Activated CD4-positive, CD25-positive, alpha-beta regulatory T cell treated with anti-CD3 and anti-CD28 coated beads, Interleukin-2, amount 50 U/mL, for 72 hours (primary cell): Measurements from ENCODE around the gene HMG20B.
A peak's percentile ranks its signal among the peaks of the same experiment; 100 is the strongest.

Experiments used
- DNase-seq: peaks from one replicate; pipeline ENCODE4 v3.0.0; 2021

HMG20B gene

DNA sequence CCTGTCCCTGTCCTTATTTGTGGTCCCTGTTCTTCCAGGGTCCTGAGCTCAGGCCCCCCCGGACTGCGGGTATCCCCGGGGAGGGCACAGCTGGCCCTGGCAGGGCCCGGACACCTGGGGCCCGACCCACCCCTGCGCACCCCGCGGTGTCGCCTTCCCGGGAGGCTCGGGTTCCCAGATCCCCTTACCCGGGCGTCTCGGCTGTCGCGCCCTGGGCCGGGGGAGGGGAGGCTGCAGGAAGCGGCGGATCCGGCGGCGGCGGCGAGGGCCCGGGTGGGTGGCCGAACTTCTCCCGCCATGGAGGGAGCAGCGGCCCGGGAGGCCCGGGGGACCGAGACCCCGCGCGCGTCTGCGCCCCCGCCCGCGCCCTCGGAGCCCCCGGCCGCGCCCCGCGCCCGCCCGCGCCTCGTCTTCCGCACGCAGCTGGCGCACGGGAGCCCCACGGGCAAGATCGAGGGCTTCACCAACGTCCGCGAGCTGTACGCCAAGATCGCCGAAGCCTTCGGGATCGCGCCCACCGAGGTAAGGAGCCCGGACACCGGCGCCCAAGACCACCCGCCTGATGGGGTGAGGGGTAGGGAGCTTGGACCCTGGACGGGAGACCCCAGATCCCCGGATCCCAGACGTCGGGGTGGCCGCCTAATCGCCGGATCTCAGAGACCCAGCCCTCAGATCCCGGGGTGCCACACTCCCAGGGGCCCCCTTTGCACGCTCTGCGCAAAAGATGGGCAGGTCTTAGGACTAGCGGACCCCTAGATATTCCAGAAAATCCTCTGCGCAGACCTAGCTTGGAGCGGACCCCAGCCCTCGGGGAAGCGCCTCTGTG, 12.8 kb downstream of the HMG20B start, which contains the start of gene GIPC3:
Gene GIPC3, plus strand, starts transcription at position 178 of the 826 bp plus-strand sequence. Its CDS starts 120 bp downstream, at position 298.
- no peak for DNase-seq

DNA sequence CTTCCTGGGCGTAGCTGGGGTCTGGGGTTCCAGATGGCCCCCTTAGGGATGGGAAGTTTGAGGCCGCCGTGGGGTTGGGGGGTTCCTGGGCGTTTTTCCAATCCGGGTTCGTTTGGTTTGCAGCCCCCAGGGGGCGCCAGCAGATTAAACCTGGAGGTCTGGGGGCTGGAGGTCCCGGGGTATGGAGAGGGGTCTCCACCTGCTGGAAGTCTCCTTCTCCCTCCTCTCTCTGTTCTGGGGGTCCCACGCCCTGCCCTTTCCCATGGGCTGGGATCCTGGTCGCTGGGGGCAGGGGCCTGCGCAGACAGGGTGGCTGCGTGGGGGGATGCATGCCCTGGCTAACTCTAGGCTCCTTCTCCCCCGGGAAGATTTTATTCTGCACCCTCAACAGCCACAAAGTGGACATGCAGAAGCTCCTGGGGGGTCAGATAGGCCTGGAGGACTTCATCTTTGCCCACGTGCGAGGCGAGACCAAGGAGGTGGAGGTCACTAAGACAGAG, 13.4 kb downstream of the HMG20B start:
- DNase-seq, result no peak

DNA sequence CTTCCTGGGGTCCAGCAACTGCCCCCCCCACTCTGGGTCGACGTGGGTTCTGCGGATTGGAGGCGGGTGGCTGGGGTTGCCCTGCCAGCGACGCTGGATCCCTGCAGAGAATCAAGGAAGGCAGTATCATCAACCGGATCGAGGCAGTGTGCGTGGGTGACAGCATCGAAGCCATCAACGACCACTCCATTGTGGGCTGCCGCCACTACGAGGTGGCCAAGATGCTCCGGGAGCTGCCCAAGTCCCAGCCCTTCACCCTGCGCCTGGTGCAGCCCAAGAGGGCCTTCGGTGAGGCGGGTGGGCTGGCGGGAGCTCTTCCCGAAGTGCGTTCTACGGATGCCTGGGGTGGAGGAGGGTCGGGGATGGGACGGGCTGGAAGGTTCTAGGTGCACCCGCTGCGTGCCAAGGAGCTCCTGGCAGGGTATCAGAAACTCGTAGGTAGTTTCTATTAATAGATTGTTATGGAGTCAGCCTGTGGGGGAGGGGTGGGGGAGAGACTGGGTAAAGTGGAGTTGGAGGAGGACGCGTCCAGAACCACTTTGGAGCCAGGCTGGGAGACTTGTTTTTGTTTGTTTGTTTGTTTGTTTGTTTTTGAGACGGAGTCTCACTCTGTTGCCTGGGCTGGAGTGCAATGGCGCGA, 14.1 kb downstream of the HMG20B start:
- DNase-seq, result no peak

DNA sequence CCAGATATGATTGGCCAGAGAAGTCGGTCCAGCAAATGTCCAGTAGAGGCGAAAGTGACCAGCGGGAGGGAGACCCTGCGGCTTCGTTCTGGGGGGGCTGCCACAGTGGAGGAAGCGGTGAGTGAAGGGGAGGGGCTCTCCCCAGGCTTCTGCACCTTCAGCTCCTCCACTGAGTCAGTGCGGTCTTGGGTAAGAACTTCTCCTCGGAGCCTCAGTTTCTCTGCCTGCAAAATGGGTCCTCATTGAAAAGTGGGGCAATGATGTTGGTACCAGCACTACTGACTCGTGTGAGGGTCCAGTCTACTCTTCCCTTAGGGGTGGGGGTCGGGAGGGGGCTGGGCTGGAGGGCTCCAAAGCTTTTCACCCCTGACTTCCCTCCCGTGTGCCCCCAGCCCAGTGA, 16.7 kb downstream of the HMG20B start:
- DNase-seq, result no peak

DNA sequence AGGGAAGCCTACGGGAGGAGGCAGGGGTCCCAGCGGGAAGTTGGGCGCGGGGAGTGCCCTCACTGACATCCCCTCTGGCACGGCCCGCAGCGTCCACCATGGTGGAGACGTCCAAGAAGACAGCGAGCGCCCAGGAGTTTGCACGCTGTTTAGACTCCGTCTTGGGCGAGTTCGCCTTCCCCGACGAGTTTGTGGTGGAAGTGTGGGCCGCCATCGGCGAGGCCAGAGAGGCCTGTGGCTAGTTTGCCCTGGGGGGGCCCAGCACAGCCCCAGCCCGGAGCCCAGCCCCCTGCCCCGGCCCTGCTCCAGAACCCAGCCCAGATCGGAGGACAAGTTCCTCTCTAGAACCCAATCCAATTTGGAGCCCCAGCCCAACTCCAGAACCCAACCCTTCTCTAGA, 17.2 kb downstream of the HMG20B start:
- no peak for DNase-seq

DNA sequence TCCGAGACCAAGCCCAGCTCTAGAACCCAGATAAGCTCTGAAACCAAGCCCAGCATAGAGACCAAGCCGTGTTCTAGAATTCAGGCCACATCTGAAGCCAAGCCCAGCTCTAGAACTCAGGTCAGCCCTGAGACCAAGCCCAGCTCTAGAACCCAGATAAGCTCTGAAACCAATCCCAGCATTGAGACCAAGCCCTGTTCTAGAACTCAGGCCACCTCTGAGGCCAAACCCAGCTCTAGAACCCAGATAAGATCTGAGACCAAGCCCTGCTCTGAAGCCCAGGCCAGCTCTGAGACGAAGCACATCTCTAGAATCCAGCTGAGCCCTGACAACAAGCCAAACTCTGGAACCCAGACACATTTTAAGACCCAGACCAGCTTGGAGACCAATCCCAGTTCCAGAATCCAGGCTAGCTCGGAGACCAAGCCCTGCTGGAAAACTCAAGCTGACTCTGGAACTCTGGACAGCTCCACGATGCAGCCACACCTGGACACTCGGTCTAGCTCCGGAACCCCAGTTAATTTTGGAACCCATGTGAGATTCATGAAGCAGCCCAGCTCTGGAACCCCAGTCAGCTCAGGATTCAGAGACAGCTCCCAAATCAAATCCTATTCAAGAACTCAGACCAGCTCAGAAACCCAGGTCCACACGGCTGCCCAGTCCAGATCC, 18.4 kb downstream of the HMG20B start:
- no peak for DNase-seq

DNA sequence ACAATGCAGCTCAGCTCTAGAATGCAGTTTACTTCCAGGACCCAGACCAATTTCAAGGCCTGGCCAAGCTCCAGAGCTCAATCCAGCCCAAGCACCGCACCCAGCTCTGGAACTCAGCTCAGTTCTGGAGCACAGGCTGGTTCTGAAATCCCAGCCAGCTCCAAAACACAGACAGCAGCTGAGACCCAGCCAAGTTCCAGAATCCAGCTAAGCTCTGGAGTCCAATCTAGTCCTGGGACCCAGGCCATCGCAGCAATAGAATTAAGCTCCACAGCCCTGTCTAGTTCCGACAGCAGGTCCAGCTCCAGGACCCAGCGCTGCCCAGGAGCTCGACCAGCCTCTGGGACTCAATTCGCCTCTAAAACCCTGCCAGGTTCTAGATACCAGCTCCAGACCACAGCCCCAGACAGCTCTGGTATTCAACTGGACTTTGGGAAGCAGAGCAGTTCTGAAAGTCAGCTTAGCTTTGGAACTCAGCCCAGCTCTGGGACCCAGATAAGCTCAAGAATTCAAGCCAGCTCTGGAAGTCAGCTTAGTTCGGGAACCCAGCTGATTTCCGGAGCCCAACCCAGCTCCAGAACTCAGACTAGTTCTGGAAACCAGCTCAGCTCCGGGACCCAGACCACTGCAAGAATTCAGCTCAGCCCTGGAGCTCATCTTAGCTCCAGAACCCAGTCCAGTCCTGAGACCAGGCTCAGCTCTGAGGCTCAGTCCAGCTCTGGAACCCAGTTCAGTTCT, 19.3 kb downstream of the HMG20B start:
- DNase-seq, result no peak

DNA sequence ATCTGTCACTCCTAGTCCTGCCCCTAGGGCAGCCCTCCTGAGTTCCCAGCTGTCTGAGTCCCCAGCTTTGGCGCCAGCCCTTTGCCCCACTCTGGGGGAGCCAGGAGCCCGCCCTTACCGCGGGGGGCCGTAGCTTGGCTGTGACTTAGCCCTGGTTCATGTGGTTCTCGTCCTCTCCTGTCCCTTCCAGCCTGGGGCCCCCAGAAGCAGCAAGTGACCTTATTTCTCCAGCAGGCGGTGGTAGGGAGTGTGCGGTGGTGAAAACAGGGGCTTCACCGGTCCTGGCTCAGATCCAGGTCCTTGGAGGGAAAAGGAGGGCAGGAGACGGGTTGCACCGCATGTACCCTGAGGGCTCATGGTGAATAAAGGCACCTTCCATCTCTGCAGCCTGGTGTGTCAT, 20.4 kb downstream of the HMG20B start:
- no peak for DNase-seq

DNA sequence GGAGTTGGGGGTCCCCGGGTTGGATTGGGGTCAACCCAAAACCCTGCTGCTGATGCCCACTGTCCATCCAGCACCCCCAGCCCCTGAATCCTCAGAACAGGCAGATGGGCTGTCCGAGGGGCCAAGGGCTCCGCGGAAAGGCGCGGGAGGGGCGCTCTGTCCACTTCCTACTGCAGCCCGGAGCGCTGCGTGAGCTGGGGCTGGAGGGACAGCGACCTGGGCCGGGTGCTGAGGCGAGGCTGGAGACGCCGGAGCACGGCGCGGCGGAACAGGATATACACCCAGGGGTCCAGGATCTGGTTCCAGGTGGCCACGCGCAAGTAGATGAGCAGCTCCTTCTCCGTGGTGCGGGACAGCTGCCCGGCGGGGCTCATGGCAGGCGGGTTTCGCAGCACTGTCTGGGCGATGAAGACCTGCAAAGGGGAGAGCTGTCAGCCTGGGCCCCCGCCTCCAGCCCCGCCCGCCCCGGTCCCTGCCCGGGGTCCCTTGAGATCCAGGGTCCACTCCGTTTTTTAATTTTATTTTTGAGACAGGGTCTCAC, 22.8 kb downstream of the HMG20B start:
- no peak for DNase-seq

DNA sequence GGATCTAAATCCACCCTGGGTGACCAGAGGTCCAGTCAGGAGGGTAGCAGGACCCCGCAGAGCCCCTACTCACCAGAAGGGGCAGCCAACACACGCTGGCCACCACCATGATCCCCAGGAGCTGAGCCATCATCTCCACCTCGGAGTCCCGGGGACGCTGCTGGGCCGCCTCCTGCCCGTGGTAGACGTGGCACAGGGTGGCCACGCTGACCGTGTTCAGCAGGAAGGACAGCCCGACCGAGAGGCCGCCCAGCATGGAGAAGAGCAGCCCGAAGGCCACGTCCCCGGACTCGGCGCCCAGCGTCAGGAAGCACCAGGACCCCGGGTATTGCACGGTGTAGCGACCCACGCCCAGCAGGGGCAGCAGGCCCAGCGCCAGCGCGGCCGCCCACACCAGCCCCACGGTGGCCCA, 27.0 kb downstream of the HMG20B start:
- no peak for DNase-seq

DNA sequence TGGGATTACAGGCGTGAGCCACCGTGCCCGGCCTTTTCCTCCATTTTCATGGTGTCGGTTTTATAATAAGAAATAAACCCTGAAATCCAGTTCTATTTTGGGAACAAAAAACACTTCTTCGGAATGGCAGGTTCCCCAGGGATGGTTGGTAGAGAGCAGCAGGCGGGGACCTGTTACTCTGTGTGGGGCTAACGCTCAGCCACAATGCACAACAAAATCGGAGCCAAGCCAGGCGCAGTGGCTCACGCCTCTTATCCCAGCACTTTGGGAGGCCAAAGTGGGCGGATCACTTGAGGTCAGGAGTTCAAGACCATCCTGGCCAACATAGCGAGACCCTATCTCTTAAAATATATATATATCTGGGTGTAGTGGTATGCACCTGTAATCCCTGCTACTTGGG, 28.3 kb downstream of the HMG20B start:
- no peak for DNase-seq

DNA sequence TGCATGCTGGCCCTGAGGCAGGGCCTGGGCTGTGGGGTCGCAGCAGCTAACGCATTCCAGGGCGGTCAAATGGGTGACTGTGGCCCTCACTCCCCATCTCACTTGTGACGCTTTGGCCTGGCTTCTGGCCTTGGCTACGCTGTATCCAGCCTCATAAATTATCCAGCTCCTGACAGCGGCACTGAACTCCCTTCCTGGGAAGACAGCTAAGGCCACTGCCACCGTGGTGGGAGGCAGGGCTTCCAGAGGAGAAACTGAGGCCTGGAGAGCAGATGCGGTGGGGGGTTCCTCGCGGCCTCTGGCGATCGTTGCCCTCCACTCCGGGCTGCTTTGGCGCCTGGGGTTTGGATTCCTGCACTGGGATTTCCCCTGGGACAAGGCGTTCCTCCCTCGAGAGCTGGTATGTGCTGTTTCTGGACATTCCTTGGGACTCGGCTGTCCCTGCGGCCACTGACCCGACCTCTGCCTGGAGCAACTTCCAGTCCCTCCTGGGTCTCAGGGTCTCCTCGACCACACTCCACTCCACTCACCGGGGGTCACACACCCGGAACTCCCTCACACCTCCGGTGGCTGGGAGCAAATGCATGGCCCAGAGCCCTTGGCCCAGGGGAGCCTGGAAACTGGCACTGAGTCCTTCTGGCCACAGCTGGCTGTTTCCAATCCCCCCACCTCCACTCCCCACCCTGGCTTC, 30.5 kb downstream of the HMG20B start:
- DNase-seq, result no peak

DNA sequence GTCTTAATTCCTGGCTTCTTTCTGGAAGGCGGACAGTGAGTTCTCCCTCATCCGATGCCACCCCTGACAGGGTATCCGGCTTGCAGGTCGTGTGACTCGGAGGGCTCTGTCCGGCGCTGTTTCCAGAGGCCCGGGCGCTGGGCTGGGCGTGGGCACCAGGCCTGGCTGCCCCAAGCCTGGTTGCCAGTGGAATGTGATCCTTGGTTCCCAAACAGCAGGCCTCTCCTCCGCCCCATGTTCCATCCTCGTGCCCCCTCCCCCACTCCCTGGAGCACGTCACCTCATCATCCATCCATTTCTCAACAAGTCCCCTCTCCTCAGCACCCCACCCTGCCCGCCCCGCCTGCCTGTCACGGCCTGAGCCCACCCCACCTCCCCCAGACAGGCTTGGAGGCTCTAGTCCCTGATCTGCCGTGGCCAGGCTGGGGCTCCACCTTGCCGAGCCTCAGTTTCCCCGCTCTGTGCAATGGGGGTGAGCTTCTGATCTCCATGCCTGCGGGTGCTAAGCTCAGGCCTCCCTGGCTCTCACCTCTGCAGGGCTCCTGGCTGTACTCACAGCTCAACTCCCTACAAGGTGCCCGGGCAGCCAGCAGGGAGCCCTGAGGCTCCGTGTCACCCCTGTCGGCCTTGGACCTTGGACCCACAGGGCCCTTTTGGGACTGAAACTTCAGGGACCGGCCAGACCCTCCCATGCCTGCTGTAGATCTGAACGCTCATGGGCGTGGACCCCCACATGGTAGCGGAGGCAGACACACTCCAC, 31.7 kb downstream of the HMG20B start:
- no peak for DNase-seq

DNA sequence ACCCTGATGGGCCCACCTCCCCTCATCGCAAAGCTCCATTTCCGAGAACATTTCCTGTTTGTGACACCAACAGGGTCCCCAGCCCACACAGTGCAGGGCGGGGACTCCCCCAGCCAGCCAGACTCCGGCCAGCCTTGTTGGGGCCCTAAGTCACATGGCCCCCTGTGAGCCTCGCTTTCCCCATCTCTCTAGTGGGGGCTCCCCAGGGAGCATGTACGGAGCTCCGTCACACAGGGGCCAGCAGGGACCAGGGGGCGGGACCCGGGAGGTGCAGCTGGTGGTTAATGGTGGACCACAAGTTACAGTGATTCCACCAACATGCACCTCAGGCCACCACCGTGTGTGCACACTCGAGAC, 32.2 kb downstream of the HMG20B start:
- no peak for DNase-seq

DNA sequence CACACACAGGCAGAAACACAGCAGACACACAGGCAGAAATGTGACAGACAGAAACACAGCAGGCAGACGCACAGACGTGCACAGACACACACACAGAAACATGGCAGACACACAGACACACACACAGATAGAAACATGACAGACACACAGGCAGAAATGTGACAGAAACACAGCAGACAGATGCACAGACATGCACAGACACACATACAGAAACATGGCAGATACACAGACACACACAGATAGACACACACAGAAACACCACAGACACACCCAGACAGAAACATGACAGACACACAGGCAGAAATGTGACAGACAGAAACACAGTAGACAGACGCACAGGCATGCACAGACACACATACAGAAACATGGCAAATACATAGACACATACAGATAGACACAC, 32.6 kb downstream of the HMG20B start:
- DNase-seq, result no peak

DNA sequence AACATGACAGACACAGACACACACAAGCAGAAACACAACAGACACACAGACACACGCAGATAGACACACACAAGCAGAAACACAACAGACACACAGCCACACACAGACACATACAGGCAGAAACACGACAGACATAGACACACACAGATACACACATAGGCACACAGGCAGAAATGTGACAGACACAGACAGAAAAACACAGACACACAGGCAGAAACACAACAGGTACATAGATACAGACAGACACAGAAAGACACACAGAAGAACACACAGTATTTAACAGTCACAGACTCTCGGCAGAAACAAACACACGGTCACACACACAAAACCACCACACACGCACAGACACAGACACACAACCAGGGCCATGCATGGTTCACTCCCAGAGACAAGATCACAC, 33.0 kb downstream of the HMG20B start:
- DNase-seq, result no peak

DNA sequence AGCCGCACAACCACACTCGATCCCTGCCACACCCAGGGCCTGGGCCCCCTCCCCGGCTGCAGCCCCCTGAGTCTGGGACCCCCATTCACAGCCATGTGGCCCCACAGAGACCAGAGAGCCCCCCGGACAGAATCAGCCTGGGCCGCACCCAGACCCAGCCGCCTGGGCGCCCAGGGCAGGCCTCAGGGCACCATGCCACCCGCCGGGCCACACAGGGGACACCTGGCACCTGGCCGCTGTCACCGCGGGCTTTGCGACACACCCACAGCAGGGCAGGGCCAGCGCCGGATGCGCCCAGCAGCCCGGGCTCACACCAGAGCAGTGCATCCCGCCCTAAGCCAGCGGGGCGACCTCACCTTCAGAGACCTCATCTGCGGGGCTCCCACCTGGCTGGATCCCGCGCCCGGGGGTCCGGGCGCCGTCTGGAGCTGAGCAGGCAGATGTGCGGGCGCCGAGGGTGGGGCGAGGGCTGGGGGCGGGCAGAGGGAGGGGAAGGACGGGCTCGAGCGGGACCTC, 33.5 kb downstream of the HMG20B start:
- DNase-seq, result no peak

DNA sequence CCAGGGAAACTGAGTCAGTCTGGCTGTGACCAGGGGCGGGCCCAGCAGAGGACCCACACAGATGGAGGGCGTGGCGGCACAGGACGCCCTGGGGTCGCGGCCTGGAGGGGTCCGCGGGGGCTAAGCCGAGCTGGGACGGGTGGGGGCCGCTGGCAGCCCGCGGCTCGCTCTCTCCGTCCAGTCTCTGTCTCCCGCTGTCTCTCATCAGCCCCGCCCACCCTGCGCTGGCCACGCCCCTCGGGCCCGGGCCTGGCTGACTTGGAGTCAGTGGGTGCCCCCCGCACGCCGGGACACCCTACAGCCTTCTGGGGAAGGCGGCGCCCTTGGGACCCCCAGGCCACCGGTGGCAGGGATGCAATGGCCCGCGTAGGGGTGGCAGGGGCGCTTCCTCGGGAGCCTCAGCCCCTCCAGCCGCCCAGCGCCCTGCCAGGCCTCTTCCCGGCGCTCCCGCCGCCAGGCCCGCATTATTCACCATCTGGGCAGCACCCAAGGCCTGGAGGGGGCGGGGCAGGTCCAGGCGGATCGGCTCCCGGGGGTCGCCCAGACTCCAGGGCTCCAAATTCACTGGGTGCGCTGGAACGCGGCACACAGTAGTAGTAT, 34.0 kb downstream of the HMG20B start, which contains the start of gene TBXA2R:
Gene TBXA2R, minus strand, starts transcription at position 186 of the 600 bp plus-strand sequence. CDS start 6,241 bp downstream, outside the sequence.
- DNase-seq, result peak; percentile 64

DNA sequence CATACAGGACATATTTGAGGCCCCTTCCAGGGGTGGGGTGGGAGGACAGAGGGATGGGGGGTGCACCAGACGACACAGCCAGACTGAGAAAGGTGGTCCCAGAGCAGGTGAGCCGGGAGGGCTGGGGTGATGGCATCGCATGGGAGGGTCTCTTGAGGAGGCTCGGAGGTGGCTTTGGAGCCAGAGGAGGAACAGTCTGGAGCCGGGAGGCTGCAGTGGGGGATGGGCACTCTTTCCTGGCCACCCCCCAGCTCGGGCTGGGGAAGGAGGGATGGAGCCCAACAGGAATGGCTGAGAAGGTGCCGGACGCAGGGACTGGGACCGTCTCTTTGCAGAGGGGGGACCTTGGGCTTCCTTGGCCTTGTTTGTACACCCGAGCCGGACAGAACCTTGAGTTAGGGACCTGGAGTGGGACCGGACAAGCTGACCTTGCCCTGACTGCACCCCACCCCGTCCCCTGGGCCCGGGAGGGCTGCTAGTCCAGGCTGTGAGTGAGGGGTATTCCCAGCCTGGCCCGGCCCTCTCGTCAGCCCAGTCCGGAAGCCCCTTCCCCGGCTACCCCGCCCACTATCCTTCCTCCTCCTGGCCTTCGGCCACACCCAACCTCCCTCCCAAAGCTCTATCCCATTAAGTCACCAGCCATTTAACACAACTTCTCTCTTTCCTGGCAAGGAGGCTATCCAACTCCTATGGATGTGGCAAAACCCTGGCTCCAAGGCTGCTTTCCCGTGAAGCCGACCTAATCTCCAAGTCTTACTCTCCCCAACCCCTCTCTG, 34.7 kb downstream of the HMG20B start:
- DNase-seq, result no peak
